Germinal center (tissue), 1 donor: ENCODE data around the gene IZUMO4.

Experiments used
- DNase-seq: peaks from one replicate; pipeline ENCODE4 v3.0.0; 2012; ENCODE audit warnings: mixed read lengths, low spot score

IZUMO4 gene

DNA sequence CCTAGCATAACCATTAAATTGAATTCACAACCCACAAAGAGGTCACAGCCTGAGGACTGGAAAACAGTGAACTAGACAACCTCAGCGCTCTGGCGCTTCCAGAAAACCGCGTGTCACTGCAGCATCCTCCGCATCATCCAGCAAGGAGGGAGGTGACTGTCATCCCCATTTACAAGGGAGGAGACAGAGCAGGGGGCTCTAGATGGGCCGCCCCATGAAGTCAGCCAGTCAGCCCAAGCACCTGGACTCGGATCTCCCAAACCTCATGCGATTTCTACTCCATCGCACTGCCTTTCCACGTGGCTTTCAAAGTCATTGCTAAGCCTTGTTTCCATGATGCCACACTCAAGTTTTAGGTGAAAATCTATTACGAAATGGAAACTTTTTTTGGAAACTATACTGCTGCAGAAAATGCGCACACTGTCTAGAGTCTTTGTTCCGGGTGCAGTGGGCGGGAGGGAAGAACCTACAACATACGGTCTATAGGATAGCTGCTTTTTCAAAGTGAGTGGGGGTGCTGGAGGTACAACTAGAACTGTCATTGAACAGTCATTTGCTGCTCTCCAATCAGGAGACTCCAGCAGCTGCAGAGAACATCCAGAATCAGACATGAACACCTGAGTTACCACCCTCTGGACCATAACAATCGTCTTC is 51.9 kb downstream of the IZUMO4 start:
- no peak for DNase-seq
